HUES64 (cell line): ENCODE data around the gene LMTK2. TPM values are rescaled to one million over a fixed set of nuclear protein-coding genes. Genes with fewer than 3 reads are reported as not detected.

Source experiments
- H3K27ac ChIP-seq: 2 replicates; pipeline ENCODE4 v1.7.0; 2013; ENCODE audit warnings: low read depth, low read length, inconsistent platforms
- H3K27me3 ChIP-seq: 2 replicates; pipeline ENCODE4 v1.6.1; 2013; ENCODE audit warnings: mild to moderate bottlenecking, low read length; ENCODE audit not compliant: insufficient read depth
- H3K36me3 ChIP-seq: 2 replicates; pipeline ENCODE4 v1.6.1; 2013; ENCODE audit warnings: mild to moderate bottlenecking, low read length; ENCODE audit not compliant: insufficient read depth
- H3K4me1 ChIP-seq: 2 replicates; pipeline ENCODE4 v1.6.1; 2013; ENCODE audit warnings: mild to moderate bottlenecking, low read length, moderate library complexity; ENCODE audit not compliant: insufficient read depth
- H3K4me3 ChIP-seq: 2 replicates; pipeline ENCODE4 v1.5.1; 2013; ENCODE audit warnings: mild to moderate bottlenecking, low read length, moderate library complexity
- H3K9ac ChIP-seq: 2 replicates; pipeline ENCODE4 v1.6.1; 2013; ENCODE audit warnings: mild to moderate bottlenecking, low read depth, low read length
- H3K9me3 ChIP-seq: 2 replicates; pipeline ENCODE4 v1.6.1; 2013; ENCODE audit warnings: low read depth, low read length; ENCODE audit not compliant: insufficient read depth
- WGBS: fragments of 150-250, 120-280 bp; methylation state at CpG from one replicate; pipeline ENCODE4 v1.1.7; 2013; ENCODE audit warnings: missing lambda C conversion rate; 5-methylcytosine and 5-hydroxymethylcytosine counted together
- polyA plus RNA-seq, 2 experiments: library from polyadenylated mRNA; stranded (reverse); fragments of 50-300 nt; gene quantifications; one replicate each; pipeline ENCODE4 v1.2.3, GENCODE V29; 2013

Gene LMTK2
- polyA plus RNA-seq (2013, experiment 1 of 2): 10.1 TPM
- 9.9 TPM for polyA plus RNA-seq (2013, experiment 2 of 2)

GRCh38 chr7:98106647-98107312 is at the start of gene LMTK2:
Gene LMTK2 (plus strand): TSS chr7:98106862. CDS start chr7:98107178, 316 bp downstream.
- Histone ChIP-seq H3K27ac (peak within 1 kb of the TSS; percentile 89), H3K9ac (peak within 1 kb of the TSS; percentile 88), H3K9me3 (peaks cover 5% of the 10 kb centered on the region; the same call in 1 of the 2 replicates), H3K4me1 (peaks cover 31% of the 10 kb centered on the region), H3K27me3 (no peaks in the 10 kb centered on the region), H3K36me3 (no peaks in the 10 kb centered on the region), H3K4me3 (peak within 1 kb of the TSS; percentile 98)
- under 1% methylated on average over 75 of the region's 75 CpGs for WGBS

GRCh38 chr7:98057157-98057556 is 49.5 kb upstream of the LMTK2 start:
- Histone ChIP-seq H3K9ac (no peak overlapping the region), H3K9me3 (no peaks in the 10 kb centered on the region), H3K4me1 (no peaks in the 10 kb centered on the region), H3K27me3 (no peaks in the 10 kb centered on the region), H3K27ac (no peak overlapping the region), H3K36me3 (no peaks in the 10 kb centered on the region), H3K4me3 (no peak overlapping the region)
- 94% methylated on average over 2 of the region's 2 CpGs for WGBS

DNA sequence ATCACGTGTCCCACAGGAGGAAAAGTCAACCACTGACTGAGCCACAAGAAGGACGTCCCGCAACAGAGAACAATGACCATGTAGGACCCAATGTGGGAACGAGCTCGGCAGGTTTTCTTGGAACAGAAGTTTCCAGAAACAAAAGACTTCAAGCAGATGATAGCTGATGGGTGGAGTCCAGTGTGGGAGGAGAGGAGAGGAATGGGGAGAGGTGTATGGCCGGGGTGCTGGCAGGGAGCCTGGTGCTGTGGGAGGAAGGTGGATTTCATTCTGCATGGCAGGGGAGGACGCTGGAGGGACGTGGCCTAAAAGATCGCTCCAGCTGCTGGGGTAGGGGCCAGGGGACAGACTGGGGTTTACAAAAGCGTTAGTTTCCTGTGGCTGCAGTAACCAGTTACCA is 48.5 kb upstream of the LMTK2 start:
- Histone ChIP-seq H3K4me1 (no peaks in the 10 kb centered on the region), H3K27me3 (no peaks in the 10 kb centered on the region), H3K36me3 (no peaks in the 10 kb centered on the region), H3K9ac (no peak overlapping the region), H3K9me3 (no peaks in the 10 kb centered on the region), H3K27ac (no peak overlapping the region), H3K4me3 (no peak overlapping the region)
- WGBS: 80% methylated on average over 10 of the region's 10 CpGs

GRCh38 chr7:98064233-98064632 is 42.4 kb upstream of the LMTK2 start:
- H3K27me3 ChIP-seq: no peaks in the 10 kb centered on the region
- no peak overlapping the region for H3K9ac ChIP-seq
- peaks cover 3% of the 10 kb centered on the region; the same call in 1 of the 2 replicates for H3K9me3 ChIP-seq
- H3K36me3 ChIP-seq: no peaks in the 10 kb centered on the region
- H3K4me3 ChIP-seq: no peak overlapping the region
- WGBS: 96% methylated on average over 1 of the region's 1 CpG
- no peaks in the 10 kb centered on the region for H3K4me1 ChIP-seq
- H3K27ac ChIP-seq: no peak overlapping the region

GRCh38 chr7:98066208-98066607 is 40.5 kb upstream of the LMTK2 start:
- no peaks in the 10 kb centered on the region for H3K4me1 ChIP-seq
- H3K27me3 ChIP-seq: no peaks in the 10 kb centered on the region
- 82% methylated on average over 3 of the region's 5 CpGs for WGBS
- H3K9me3 ChIP-seq: peaks cover 3% of the 10 kb centered on the region; the same call in 1 of the 2 replicates
- H3K9ac ChIP-seq: no peak overlapping the region
- H3K36me3 ChIP-seq: no peaks in the 10 kb centered on the region
- H3K4me3 ChIP-seq: no peak overlapping the region
- H3K27ac ChIP-seq: no peak overlapping the region

DNA sequence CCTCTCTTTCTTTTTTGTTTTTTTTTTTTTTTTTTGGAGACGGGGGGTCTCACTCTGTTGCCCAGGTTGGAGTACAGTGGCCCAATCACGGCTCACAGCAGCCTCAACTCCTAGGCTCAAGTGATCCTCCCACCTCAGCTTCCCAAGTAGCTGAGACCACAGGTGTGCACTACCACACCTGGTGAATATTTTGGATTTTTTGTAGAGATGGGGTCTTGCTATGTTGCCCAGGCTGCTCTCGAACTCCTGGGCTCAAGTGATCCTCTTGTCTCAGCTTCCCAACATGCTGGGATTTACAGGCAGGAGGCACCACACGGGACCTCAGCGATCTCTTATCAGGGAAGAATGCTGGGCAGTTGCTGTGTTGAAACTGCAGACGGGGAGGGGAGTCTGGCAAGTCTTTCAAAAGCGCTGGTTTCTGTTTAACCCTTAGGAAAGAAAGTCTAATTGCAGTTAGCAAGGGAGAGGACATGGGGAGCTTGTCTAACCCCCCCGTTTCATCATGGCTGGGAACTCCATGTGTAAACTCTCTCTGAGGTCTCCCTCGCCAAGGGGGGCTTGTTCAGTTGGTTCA is 39.6 kb upstream of the LMTK2 start:
- Histone ChIP-seq H3K4me3 (no peak overlapping the region), H3K4me1 (no peaks in the 10 kb centered on the region), H3K36me3 (no peaks in the 10 kb centered on the region), H3K27me3 (no peaks in the 10 kb centered on the region), H3K9ac (no peak overlapping the region), H3K9me3 (peaks cover 3% of the 10 kb centered on the region; the same call in 1 of the 2 replicates), H3K27ac (no peak overlapping the region)
- WGBS: 79% methylated on average over 9 of the region's 9 CpGs

DNA sequence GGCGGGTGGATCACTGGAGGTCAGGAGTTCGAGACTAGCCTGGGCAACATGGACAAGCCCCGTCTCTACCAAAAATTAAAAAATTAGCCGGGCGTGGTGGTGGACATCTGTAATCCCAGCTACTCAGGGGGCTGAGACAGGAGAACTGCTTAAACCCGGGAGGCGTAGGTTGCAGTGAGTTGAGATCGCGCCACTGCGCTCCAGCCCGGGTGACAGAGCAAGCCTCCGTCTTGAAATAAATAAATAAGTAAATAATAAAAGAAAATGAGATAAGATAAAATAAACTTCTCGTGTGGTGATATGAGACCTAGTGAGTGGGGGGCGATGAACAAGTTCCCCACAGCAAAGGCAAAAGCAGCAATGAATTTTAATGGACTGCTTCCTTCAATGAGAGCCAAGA is 33.6 kb upstream of the LMTK2 start:
- Histone ChIP-seq H3K9ac (no peak overlapping the region), H3K9me3 (no peaks in the 10 kb centered on the region), H3K36me3 (no peaks in the 10 kb centered on the region), H3K4me3 (no peak overlapping the region), H3K27me3 (no peaks in the 10 kb centered on the region), H3K4me1 (no peaks in the 10 kb centered on the region), H3K27ac (no peak overlapping the region)
- WGBS: 93% methylated on average over 10 of the region's 14 CpGs

- H3K9ac ChIP-seq: no peak overlapping the region
- H3K4me1 ChIP-seq: peaks cover 3% of the 10 kb centered on the region; the same call in 1 of the 2 replicates
- H3K27ac ChIP-seq: no peak overlapping the region
- no peaks in the 10 kb centered on the region for H3K36me3 ChIP-seq
- H3K4me3 ChIP-seq: no peak overlapping the region
- 90% methylated on average over 2 of the region's 2 CpGs for WGBS
- H3K9me3 ChIP-seq: no peaks in the 10 kb centered on the region
- no peaks in the 10 kb centered on the region for H3K27me3 ChIP-seq
These were observed 30.9 kb upstream of the LMTK2 start for GRCh38 chr7:98075801-98076200.

- H3K9ac ChIP-seq: no peak overlapping the region
- no peaks in the 10 kb centered on the region for H3K27me3 ChIP-seq
- no peaks in the 10 kb centered on the region for H3K9me3 ChIP-seq
- H3K27ac ChIP-seq: no peak overlapping the region
- H3K36me3 ChIP-seq: no peaks in the 10 kb centered on the region
- 91% methylated on average over 3 of the region's 3 CpGs for WGBS
- H3K4me3 ChIP-seq: no peak overlapping the region
- peaks cover 3% of the 10 kb centered on the region; the same call in 1 of the 2 replicates for H3K4me1 ChIP-seq
These were observed 28.9 kb upstream of the LMTK2 start for GRCh38 chr7:98077762-98078161.

GRCh38 chr7:98078197-98078870 is 28.3 kb upstream of the LMTK2 start:
- Histone ChIP-seq H3K9me3 (no peaks in the 10 kb centered on the region), H3K4me3 (no peak overlapping the region), H3K27ac (no peak overlapping the region), H3K9ac (no peak overlapping the region), H3K4me1 (peaks cover 3% of the 10 kb centered on the region; the same call in 1 of the 2 replicates), H3K27me3 (no peaks in the 10 kb centered on the region), H3K36me3 (no peaks in the 10 kb centered on the region)
- 96% methylated on average over 11 of the region's 11 CpGs for WGBS

DNA sequence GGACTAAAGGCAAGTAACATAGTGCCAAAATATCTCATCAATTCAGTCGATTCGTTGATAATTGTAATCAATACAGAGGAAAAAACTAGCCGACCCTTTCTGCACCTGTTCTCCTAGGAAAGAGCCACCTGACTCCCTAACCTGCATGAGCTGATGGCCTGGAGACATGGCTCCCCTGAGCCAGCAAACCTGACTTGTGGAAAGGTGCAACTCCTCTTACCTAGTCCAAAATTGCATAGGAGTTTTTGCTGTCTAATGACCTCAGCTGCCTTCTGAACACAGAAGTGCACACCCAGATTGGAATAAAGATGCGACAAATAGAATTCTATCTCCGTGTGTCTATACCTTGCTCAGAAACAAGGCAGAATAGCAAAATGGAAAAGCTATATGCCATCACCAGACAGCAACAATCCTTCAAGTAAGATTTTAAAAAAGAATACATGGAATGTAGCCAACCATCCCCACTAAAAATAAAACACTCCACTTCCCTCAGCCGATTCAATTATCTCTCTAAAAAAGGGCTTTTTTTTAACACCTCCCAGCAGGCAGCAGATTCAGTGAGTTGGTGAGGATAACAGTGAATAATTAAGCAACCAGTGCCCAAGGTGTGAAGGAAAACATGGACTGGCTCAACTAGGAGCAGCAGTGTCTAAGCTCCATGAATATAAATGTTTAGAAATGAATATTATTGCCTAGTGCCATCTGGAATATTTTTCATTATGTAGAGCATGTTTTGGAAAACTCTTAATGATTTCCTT is 26.6 kb upstream of the LMTK2 start:
- Histone ChIP-seq H3K27ac (no peak overlapping the region), H3K36me3 (no peaks in the 10 kb centered on the region), H3K4me1 (peaks cover 3% of the 10 kb centered on the region; the same call in 1 of the 2 replicates), H3K9me3 (no peaks in the 10 kb centered on the region), H3K4me3 (no peak overlapping the region), H3K27me3 (no peaks in the 10 kb centered on the region), H3K9ac (no peak overlapping the region)
- WGBS: 66% methylated on average over 6 of the region's 6 CpGs
